ENCODE measurements around the gene CFAP68.

DNA sequence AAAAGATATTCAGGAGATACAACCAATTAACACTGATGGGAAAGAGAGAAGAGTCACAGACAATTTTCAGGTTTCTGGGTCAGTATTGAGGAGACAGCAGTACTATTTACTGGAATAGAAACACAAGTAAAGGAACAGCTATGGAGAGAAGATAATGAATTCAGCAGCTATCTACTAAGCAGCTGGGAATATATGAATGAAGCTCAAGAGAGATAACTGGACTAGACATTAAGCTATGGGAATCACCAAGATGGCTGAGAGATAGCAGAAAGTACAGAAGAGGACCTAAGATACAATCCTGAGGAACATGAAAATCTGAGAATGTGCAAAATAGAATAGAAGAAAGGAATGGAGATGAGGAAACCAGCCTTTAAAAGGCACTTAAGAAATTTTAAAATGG lies 23.8 kb upstream of the CFAP68 start:
- TF ChIP-seq CTCF (IDR thresholded peaks at IDR 0.05 in 8 of 11, conservative IDR thresholded peaks at IDR 0.05 in 3 of 11) = no peak
- no peak for TF ChIP-seq POLR2AphosphoS5 (IDR thresholded peaks at IDR 0.05)
- no peak for TF ChIP-seq POLR2A (IDR thresholded peaks at IDR 0.05)

All from spleen (tissue), 7 donors.